A549 (cell line): ENCODE data around the gene FGGY. TPM values are rescaled to one million over a fixed set of nuclear protein-coding genes. Genes with fewer than 3 reads are reported as not detected.
A peak's percentile ranks its signal among the peaks of the same experiment; 100 is the strongest.

Source experiments
- ATAC-seq, 2 experiments: fragments of 200-7000 bp in 1 of 2; fragments of >200 bp in 1 of 2; cut with Nextera tagmentation in 1 of 2; cut with Tn5 transposase in 1 of 2; 3 replicates each; pipeline versions ENCODE4 v1.8.0 to v1.9.1; 2018 to 2020; ENCODE audit warnings: mild to moderate bottlenecking in 1 of 2, moderate library complexity in 1 of 2
- CTCF ChIA-PET: fragments of 300-600 bp; sonication (Branson Sonifier 250); formaldehyde crosslinking; extraction: SDS; loops from one replicate; lab custom pipeline; 2021; ENCODE audit warnings: antibody characterized with exemption, inconsistent platforms; lab: Yijun Ruan, JAX
- POLR2A ChIA-PET: fragments of 350-600 bp; formaldehyde crosslinking; extraction: SDS; loops from one replicate; lab custom pipeline; 2021; ENCODE audit warnings: antibody characterized with exemption, inconsistent platforms; lab: Yijun Ruan, JAX
- DNase-seq, 2 experiments: peaks; one replicate each; pipeline versions ENCODE4 v3.0.0 to v3.0.0-alpha.2; 2011 to 2016; ENCODE audit warnings: low read depth in 1 of 2, low spot score in 1 of 2
- FAIRE-seq: peaks from 2 replicates; lab custom pipeline; 2011; peaks lifted over from hg19 to GRCh38; lab: Jason Lieb, UNC
- H3K27ac ChIP-seq, 2 experiments: fragments of >200 bp; sonication (Bioruptor Twin); formaldehyde crosslinking; 3 replicates each; pipeline ENCODE4 v1.5.1; 2016 to 2017
- H3K4me1 ChIP-seq: fragments of >200 bp; sonication (Bioruptor Twin); formaldehyde crosslinking; 3 replicates; pipeline ENCODE4 v1.6.1; 2016
- H3K4me2 ChIP-seq: fragments of >200 bp; sonication (Bioruptor Twin); formaldehyde crosslinking; 3 replicates; pipeline ENCODE4 v1.6.1; 2016
- H3K4me3 ChIP-seq: fragments of >200 bp; sonication (Bioruptor Twin); formaldehyde crosslinking; 3 replicates; pipeline ENCODE4 v1.5.1; 2016
- H3K9me3 ChIP-seq: fragments of >200 bp; sonication (Bioruptor Twin); formaldehyde crosslinking; 3 replicates; pipeline ENCODE4 v1.6.1; 2016
- CBX2 ChIP-seq: fragments of 200-600 bp; sonication (generic); IDR thresholded peaks from 2 replicates; pipeline ENCODE4 v1.6.1; 2016; ENCODE audit warnings: low read depth, mild to moderate bottlenecking, borderline replicate concordance
- EHF ChIP-seq: fragments of 250-450 bp; sonication (Bioruptor Pico); IDR thresholded peaks from 2 replicates; pipeline ENCODE4 v1.5.0; 2020; ENCODE audit warnings: mild to moderate bottlenecking
- EHMT2 ChIP-seq: fragments of 200-600 bp; sonication (generic); IDR thresholded peaks from 2 replicates; pipeline ENCODE4 v1.6.1; 2016; ENCODE audit warnings: antibody characterized with exemption, low read depth, mild to moderate bottlenecking, moderate library complexity
- EP300 ChIP-seq, 2 experiments: fragments of >200 bp; sonication (Bioruptor Twin); formaldehyde crosslinking; IDR thresholded peaks; 2 replicates in 1 of 2; 3 replicates in 1 of 2; pipeline ENCODE4 v1.6.1; 2016 to 2017
- GATA3 ChIP-seq: IDR thresholded peaks from 2 replicates; pipeline ENCODE4 v1.6.1; 2012; ENCODE audit warnings: borderline replicate concordance
- HOXA7 ChIP-seq: fragments of 250-450 bp; sonication (Bioruptor Pico); IDR thresholded peaks from 2 replicates; pipeline ENCODE4 v1.5.0; 2020; ENCODE audit warnings: mild to moderate bottlenecking, moderate library complexity
- JUN ChIP-seq, 2 experiments: fragments of >200 bp; sonication (Bioruptor Twin); formaldehyde crosslinking; IDR thresholded peaks; 2 replicates in 1 of 2; 3 replicates in 1 of 2; pipeline ENCODE4 v1.6.1; 2016 to 2017
- JUNB ChIP-seq: fragments of >200 bp; sonication (Bioruptor Twin); formaldehyde crosslinking; IDR thresholded peaks from 2 replicates; pipeline ENCODE4 v1.6.1; 2016
- MAFK ChIP-seq: fragments of 450-650 bp; IDR thresholded peaks from 2 replicates; pipeline ENCODE4 v1.6.1; 2014; ENCODE audit not compliant: partially characterized antibody
- MAZ ChIP-seq: fragments of 150-350 bp; IDR thresholded peaks from 2 replicates; pipeline ENCODE4 v1.6.1; 2014; ENCODE audit warnings: antibody characterized with exemption, low read depth, low read length, borderline replicate concordance
- NFE2L2 ChIP-seq: fragments of 150-350 bp; conservative IDR thresholded peaks from 2 replicates; pipeline ENCODE4 v1.6.1; 2014; ENCODE audit warnings: low read length
- PHF8 ChIP-seq: fragments of 200-600 bp; sonication (generic); IDR thresholded peaks from 2 replicates; pipeline ENCODE4 v1.6.1; 2016; ENCODE audit warnings: low read depth, mild to moderate bottlenecking, antibody characterized with exemption, moderate library complexity, borderline replicate concordance
- RARB ChIP-seq: fragments of 250-450 bp; sonication (Bioruptor Pico); IDR thresholded peaks from 2 replicates; pipeline ENCODE4 v1.8.0; 2021; ENCODE audit warnings: mild to moderate bottlenecking, moderate library complexity
- RFX5 ChIP-seq: fragments of 450-650 bp; IDR thresholded peaks from 2 replicates; pipeline ENCODE4 v1.7.1; 2014; ENCODE audit warnings: antibody characterized with exemption, mild to moderate bottlenecking, moderate library complexity
- SREBF2 ChIP-seq: fragments of 450-650 bp; IDR thresholded peaks from 2 replicates; pipeline ENCODE4 v1.6.1; 2014; ENCODE audit warnings: mild to moderate bottlenecking, moderate library complexity
- TFCP2L1 ChIP-seq: fragments of 250-450 bp; sonication (Bioruptor Pico); IDR thresholded peaks from 2 replicates; pipeline ENCODE4 v1.5.0; 2021; ENCODE audit warnings: mild to moderate bottlenecking
- WGBS: methylation state at CpG from one replicate; pipeline ENCODE4 v1.1.6; 2017; ENCODE audit errors: missing lambda C conversion rate; 5-methylcytosine and 5-hydroxymethylcytosine counted together
- polyA plus RNA-seq, 4 experiments: library from polyadenylated mRNA; depleted of rRNA in 3 of 4; stranded (reverse); fragments of >200 nt; fragmentation: RNase III in 1 of 4; extraction: RNeasy Plus Mini Kit Qiagen cat#74134 plus additional on column Dnase treatment in 1 of 4; gene quantifications; 2 replicates in 3 of 4; 3 replicates in 1 of 4; pipeline ENCODE4 v1.2.3, GENCODE V29; 2011 to 2017
- TF ChIP-seq, protein P1 (sequence below): IDR thresholded peaks from 2 replicates; pipeline ENCODE4 v1.6.1; 2012
- TF ChIP-seq, protein P2 (sequence below): fragments of 250-450 bp; sonication (Bioruptor Pico); IDR thresholded peaks from 2 replicates; pipeline ENCODE4 v1.5.0; 2020; ENCODE audit warnings: low read depth, mild to moderate bottlenecking, moderate library complexity
- TF ChIP-seq, protein P3 (sequence below): fragments of 250-450 bp; sonication (Bioruptor Pico); IDR thresholded peaks from 2 replicates; pipeline ENCODE4 v1.5.0; 2021; ENCODE audit warnings: mild to moderate bottlenecking, moderate library complexity, borderline replicate concordance
- TF ChIP-seq, protein P4 (sequence below): IDR thresholded peaks from 2 replicates; pipeline ENCODE4 v1.6.1; 2012; ENCODE audit warnings: low read depth, borderline replicate concordance

FGGY gene
- polyA plus RNA-seq, 2 of the 4 experiments (the other 2 are of a cell fraction) = 2.9 to 4.8 TPM

DNA sequence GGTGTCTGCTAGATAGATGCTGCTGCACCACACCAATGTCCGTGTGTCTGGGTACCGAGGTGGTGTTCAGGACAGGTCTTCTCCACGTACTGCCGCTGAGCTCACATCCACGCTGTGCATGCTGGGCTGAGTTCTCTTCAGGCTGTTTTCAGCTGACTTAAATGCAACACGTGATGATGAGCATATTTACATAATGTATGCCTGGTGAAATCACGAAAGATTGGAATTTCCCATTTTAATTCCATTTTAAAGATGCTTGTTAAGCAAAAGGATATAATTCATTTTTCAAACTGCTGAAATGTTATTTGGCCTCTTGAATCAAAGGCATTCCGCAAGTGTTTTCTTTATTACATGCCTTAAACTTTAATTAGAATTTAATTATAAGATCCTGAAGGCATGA lies 107.9 kb downstream of the FGGY start:
- FAIRE-seq (no peak), DNase-seq (no peak), ATAC-seq (no peak)
- CTCF ChIA-PET = no interaction called here
- Histone ChIP-seq H3K4me3 (no peak overlapping the region), H3K27ac (no peak overlapping the region), H3K4me1 (no peaks in the 10 kb centered on the region), H3K9me3 (no peaks in the 10 kb centered on the region), H3K4me2 (no peak overlapping the region)
- 84% methylated on average over 8 of the region's 8 CpGs for WGBS
- TF ChIP-seq, protein P1, sequence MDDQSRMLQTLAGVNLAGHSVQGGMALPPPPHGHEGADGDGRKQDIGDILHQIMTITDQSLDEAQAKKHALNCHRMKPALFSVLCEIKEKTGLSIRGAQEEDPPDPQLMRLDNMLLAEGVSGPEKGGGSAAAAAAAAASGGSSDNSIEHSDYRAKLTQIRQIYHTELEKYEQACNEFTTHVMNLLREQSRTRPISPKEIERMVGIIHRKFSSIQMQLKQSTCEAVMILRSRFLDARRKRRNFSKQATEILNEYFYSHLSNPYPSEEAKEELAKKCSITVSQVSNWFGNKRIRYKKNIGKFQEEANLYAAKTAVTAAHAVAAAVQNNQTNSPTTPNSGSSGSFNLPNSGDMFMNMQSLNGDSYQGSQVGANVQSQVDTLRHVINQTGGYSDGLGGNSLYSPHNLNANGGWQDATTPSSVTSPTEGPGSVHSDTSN = no peak
- TF ChIP-seq TFCP2L1 = no peak
- TF ChIP-seq PHF8 = no peak
- TF ChIP-seq RFX5 = no peak
- no peak for TF ChIP-seq NFE2L2
- TF ChIP-seq JUN (IDR thresholded peaks at IDR 0.05) = no peak
- TF ChIP-seq SREBF2 = no peak
- TF ChIP-seq EHF (CRISPR knock-in tag) = no peak
- no peak for TF ChIP-seq CBX2
- no peak for TF ChIP-seq MAZ
- TF ChIP-seq EHMT2 = no peak
- TF ChIP-seq HOXA7 (CRISPR knock-in tag) = no peak
- no peak for TF ChIP-seq MAFK
- TF ChIP-seq, protein P2, sequence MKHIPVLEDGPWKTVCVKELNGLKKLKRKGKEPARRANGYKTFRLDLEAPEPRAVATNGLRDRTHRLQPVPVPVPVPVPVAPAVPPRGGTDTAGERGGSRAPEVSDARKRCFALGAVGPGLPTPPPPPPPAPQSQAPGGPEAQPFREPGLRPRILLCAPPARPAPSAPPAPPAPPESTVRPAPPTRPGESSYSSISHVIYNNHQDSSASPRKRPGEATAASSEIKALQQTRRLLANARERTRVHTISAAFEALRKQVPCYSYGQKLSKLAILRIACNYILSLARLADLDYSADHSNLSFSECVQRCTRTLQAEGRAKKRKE (CRISPR knock-in tag) = no peak
- TF ChIP-seq, protein P3, sequence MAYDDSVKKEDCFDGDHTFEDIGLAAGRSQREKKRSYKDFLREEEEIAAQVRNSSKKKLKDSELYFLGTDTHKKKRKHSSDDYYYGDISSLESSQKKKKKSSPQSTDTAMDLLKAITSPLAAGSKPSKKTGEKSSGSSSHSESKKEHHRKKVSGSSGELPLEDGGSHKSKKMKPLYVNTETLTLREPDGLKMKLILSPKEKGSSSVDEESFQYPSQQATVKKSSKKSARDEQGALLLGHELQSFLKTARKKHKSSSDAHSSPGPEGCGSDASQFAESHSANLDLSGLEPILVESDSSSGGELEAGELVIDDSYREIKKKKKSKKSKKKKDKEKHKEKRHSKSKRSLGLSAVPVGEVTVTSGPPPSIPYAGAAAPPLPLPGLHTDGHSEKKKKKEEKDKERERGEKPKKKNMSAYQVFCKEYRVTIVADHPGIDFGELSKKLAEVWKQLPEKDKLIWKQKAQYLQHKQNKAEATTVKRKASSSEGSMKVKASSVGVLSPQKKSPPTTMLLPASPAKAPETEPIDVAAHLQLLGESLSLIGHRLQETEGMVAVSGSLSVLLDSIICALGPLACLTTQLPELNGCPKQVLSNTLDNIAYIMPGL (CRISPR knock-in tag) = no peak
- TF ChIP-seq RARB (CRISPR knock-in tag) = no peak
- TF ChIP-seq EP300 (IDR thresholded peaks at IDR 0.05) = no peak
- no peak for TF ChIP-seq GATA3
- TF ChIP-seq, protein P4, sequence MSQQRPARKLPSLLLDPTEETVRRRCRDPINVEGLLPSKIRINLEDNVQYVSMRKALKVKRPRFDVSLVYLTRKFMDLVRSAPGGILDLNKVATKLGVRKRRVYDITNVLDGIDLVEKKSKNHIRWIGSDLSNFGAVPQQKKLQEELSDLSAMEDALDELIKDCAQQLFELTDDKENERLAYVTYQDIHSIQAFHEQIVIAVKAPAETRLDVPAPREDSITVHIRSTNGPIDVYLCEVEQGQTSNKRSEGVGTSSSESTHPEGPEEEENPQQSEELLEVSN = no peak
- POLR2A ChIA-PET = no interaction called here

DNA sequence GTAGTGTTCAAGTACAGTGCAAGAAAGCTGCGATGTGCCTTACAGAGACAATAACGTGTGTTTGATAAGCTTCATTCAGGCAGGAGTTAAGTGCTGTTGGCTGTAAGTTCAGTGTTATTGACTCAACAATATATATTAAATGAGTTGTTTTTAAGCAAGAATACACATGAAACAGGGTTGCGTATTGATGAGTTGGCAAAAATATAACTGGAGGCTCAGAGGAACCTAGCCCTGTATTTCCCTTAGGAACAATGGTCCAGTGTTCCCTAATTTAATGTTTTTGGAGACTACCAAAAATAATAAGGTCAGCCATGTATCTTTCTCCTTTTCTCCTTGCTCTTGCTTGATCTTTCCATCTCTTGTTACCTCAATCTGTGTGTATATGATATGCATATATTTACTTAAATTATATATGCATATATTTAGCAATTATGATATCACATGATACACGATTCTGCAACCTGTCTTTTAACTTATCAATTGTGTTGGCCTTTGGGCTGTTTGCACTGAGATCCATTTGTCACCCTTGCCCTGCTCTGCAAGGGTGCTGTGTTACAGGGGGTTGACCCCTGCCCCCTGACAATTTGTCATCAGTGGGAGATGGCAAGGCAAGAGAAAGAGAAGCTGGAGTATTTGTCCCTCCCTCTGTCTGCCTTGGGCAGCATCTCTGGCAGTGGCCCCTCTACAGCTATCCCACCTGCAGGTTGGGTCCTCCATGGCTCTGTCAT lies 109.7 kb downstream of the FGGY start:
- DNase-seq (no peak), ATAC-seq (no peak), FAIRE-seq (no peak)
- Histone ChIP-seq H3K9me3 (no peaks in the 10 kb centered on the region), H3K4me3 (no peak overlapping the region), H3K27ac (no peak overlapping the region), H3K4me1 (no peaks in the 10 kb centered on the region), H3K4me2 (no peak overlapping the region)
- ChIA-PET CTCF (no interaction called here), POLR2A (no interaction called here)
- 73% methylated on average over 4 of the region's 4 CpGs for WGBS
- peak; percentile 74 for TF ChIP-seq MAFK
- TF ChIP-seq JUNB = no peak
